H1 (cell line): ENCODE measurements around the gene DMBX1. TPM values are rescaled to one million over a fixed set of nuclear protein-coding genes. Genes with fewer than 3 reads are reported as not detected.

Experiments used
- ATF2 ChIP-seq: IDR thresholded peaks from 2 replicates; pipeline ENCODE4 v1.6.1; 2012; ENCODE audit warnings: low read length, inconsistent platforms
- GABPA ChIP-seq: IDR thresholded peaks from 2 replicates; pipeline ENCODE4 v1.6.1; 2011; ENCODE audit warnings: mild to moderate bottlenecking, low read length, moderate library complexity, borderline replicate concordance; ENCODE audit not compliant: insufficient read depth
- polyA plus RNA-seq, 7 experiments: library from polyadenylated mRNA; depleted of rRNA in 3 of 7; stranded (reverse) in 5 of 7; unstranded in 2 of 7; fragments of >200 nt in 5 of 7; fragments of 200-250 nt in 2 of 7; gene quantifications; 1 replicate in 5 of 7; 2 replicates in 1 of 7; 4 replicates in 1 of 7; pipeline versions ENCODE4 v1.2.1 to v1.2.3, GENCODE V29; 2011 to 2013; ENCODE audit warnings: missing spikeins in 2 of 7, mixed read lengths in 2 of 7
- total RNA-seq: library from RNA; stranded (reverse); fragmentation: NEBNext Ultra II Directional; extraction: Animal tissue kit (Norgen Biotek cat#: 25700); gene quantifications from 2 replicates; pipeline ENCODE4 v1.2.1, GENCODE V29; 2021

The DMBX1 gene
- total and polyA plus RNA-seq, 2 of the 8 experiments (the other 6 are each of a cell fraction or from before 2014, with no cell fraction given): 0.23 to 0.30 TPM

DNA sequence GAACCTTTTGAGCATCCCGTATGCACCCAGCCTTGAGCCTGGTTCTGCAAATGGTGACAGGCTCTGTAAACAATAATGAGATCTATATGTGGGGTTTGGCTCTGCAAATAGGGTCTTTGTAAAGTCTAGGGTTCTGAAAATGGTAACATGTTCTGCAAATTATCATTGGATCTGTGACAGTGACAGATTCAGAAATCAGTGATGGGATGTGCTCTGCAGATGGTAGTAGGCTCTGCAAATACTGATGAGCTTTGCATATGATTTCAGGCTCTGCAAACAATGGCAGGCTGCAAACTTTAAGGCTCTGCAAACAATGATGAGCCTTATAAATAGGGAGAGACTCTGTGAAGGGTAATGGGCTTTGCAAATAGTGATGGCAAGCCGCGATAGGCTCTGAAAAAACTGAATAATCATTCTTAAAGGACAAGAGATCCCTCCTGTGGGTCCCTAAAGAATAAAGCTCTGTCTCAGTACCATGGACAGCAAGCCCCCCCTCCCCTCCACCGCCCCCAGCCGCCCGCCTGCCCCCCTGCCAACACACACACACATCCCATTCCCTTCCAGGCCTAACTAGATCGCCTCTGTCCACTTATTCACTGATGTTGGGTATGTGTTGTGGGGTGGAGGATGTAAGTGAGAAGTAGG is 17.7 kb upstream of the DMBX1 start (continued):
- no peak for TF ChIP-seq ATF2
- TF ChIP-seq GABPA: no peak
